Placental epithelial cell (primary cell): ENCODE data around the gene SP6. TPM values are rescaled to one million over a fixed set of nuclear protein-coding genes. Genes with fewer than 3 reads are reported as not detected.

Source experiments
- total RNA-seq: library from RNA; depleted of rRNA; stranded (reverse); fragments of >200 nt; gene quantifications from 2 replicates; pipeline ENCODE4 v1.2.3, GENCODE V29; 2012

The SP6 gene
- total RNA-seq = 1.8 and 2.7 TPM in 2 replicates

DNA sequence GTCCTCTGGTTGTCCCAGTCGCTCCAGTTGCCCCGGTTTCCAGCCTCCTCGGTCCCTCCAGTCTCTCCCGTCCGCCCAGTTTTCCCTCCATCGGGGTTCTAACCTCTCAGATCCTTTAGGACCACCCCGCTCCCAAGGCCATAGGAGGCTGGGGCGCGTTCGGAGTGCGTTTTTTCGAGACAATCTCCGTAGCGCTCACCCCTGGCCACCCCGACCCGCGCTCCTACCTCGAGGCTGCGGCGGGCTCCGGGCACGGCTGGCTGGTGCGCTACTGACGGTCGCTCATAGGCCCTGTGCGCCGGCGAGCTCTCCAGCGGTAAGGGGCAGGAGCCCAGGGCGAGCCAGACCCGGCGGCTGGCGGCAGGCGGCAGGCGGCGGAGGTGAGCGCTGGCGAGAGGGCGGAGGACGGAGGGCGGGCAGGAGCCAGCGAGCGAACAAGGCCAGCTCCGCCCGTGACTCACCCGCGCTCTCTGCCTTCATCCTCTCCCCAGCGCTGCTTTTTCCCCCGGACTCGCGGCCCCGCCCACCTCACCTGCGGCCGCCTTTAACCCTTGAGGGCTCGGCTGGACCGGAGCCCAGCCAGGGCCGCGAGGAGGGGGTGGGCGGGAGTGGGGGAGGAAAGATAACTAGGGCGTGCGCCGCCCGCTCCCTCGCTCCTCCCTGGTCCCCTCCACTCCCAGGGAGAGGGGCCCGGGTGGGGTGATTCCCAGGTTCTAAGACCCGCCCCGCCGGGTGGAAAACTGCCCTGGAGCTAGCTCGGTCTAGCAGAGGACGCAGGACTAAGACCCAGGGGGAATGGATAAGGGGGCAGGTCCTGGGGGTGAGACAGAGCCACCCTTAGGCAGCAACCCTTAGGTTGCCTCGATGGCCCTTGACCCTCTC lies at the start of gene SP6:
Gene SP6, minus strand, starts transcription at position 472 of the 882 bp plus-strand sequence. CDS start 2,734 bp downstream, outside the sequence.

DNA sequence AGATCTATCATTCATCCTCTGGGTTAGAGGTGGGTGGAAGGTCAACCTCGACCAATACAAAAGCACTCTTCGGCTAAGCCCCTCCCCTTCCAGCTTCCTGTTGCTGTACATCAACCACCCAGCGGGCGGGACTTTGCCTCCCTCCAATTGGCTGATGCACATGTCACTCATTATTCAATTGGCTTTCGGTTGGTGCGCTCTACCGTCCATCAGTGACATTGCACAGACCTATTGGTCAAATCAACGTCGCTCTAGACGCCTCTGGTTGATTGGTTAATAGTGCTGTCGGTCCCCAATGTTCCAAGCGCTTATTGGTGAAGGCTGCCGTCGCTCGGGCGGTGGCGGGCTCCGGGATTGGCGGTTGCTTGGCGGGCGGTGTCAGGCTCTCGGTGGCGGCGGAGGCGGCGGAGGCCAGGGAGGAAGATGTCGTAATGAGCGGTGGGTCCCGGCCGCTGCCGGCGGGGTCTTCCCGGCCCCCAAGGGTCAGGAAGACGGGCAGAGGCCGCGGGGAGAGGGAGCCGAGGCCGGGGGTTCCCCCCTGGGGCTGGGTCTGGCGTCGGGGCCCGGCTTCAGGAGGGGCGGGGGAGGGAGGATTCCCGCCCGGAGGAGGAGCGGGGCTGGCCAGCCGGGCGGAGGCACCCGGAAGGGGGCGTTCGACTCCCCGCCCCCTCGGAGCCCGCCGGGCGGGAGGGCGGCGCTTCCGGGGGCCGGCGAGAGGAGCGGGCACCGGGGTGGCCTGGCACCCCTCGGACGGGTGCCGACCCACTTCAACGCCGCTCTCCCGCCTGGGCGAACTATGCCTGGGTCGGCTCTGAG lies 45.1 kb upstream of the SP6 start, which contains the start of gene SP2:
Gene SP2, plus strand, starts transcription at position 381 of the 816 bp plus-strand sequence. Its CDS starts 51 bp downstream, at position 432.

DNA sequence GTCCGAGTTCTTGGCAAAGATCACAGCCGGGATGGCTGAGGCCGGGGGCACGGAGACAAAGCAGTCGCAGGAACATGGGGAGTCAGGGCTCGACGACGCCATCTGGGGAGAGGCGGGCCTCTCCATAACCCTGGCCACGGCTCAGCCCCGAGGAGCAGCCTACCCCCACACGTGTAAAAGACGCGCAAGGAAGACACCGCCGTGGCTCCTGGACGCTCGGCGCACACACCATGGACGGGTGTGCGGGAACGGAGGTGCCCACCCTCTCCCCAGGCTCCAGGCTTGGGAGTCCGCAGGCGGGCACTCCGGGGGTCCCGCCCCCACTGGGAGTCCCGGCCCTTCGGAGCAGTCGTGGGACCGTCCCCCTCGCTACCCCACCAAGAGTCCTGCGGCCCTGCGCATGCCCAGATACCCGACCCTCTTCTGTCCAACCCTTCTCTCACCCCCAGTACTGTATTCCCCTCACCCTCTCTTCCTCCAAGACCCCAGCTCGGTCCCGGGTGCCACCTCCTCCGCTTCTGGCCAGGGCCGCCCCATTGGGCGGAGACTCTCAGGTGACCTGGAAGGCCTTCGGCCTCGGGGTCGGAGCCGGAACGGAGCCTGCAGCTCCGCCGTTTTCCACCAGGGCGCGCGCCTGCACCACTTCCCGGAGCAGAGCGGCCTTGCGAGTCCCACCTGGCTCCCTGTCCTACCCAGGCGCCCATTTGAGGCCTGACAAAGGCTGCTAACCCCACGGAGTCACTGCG lies 10.0 kb downstream of the SP6 start, which contains the start of gene SCRN2:
Gene SCRN2, minus strand, starts transcription at position 532 of the 746 bp plus-strand sequence. Its CDS starts 430 bp downstream, at position 102.

DNA sequence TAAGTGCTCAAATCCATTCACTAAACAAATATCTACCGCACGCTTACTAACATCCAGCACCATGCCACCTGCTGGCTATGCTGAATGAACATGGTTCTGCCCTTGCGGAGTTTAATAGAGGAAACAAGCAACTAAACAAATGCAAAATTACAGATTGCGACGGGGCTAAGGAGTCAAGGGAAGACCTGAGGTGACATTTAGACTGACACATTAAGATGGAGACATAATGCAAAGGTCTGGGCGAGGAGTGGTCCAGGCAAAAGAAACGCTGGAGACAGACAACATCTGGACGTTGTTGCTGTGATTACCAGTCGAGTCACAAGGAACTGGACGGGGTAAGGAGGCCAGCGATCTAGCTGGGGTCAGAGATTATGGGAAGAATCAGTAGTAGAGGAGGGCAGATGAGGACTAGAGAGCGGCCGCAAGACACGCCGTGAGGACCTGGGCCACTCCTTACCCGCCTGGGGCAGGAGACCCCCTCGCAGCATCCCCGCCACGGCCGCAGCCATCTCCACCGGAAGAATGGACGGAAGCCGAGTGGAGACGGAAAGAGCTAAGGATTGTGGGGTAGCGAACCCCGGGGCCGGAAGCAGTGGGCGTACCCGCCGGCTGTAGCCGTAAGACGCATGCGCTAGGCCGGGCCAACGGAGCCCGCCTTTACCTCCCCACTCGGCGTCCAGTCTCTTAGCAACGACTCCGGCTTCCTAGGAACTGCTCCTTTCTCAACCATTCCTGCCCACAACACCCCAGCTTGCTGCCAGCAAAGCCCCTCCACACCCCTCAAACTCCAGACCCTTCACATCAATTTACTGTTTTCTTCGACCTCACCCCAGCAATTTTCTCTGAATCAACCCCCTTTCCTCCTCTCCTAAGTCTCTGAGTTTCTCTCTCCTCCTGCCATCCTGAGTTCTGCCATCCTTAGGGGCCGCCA lies 19.7 kb downstream of the SP6 start, which contains the start of the genes LRRC46 and MRPL10:
Gene LRRC46, plus strand, starts transcription at position 668 of the 931 bp plus-strand sequence. CDS start 320 bp downstream, outside the sequence.
Gene MRPL10, minus strand, starts transcription at position 539 of the 931 bp plus-strand sequence. Its CDS starts 30 bp downstream, at position 509.

DNA sequence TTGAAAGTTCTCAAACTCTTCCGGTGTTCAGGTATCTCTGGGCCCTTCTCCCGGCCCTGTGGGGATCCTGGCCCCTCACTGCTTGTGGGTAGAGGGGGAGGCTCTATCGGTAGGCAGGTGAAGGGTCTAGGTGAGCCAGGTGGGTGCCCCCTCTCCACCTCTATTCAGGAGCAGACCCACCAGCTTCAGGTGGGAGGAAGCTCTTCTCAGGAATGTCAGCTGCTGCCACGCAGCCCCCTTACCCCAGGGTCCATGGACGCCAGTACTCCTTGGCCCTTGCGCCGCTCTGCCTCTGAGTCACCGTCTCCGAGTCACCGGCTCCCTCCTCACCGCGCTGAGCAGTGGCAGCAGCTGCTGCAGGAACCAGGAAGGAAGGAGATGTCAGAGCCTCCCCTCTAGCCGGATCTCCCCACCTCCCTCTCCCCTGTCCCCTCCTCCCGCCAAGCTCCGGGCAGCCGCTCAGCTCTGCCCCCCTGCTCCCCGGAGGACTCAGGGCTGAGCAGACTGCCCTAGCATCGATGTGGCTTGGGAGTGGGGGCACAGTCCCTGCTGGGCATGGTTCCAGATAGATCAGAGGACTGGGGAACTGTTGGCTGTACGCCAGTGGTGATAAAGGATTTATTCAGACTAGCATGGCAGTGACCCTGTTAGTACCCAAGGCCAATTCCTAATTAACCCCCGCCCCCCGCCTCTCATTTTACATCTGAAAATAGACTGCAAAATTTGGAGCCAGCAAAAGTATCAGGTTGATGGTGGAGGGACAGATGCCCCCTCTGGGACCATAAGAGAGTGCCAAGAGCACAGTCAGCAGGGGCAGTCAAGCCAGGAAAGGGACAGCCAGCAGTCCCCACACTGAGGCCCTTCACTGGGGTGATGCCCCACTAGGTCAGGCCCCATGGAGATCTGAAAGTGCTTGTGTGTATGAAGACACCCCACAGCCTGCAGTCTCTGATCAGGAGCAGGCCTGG lies 29.3 kb downstream of the SP6 start, which contains the start of gene OSBPL7:
Gene OSBPL7, minus strand, starts transcription at position 371 of the 968 bp plus-strand sequence. CDS start 1,516 bp downstream, outside the sequence.

Other genes starting within 250 kb of the SP6 start
- 208 and 253 TPM in 2 replicates for gene KPNB1, start 201.2 kb downstream of the SP6 start, total RNA-seq
- gene TBKBP1, start 157.0 kb downstream of the SP6 start, total RNA-seq = 13.0 and 20.4 TPM in 2 replicates
- gene TBX21, start 117.9 kb downstream of the SP6 start, total RNA-seq = not detected in 2 replicates
- 20.4 and 31.0 TPM in 2 replicates for gene OSBPL7, start 29.4 kb downstream of the SP6 start, total RNA-seq
- gene MRPL10, start 19.6 kb downstream of the SP6 start, total RNA-seq = 42.5 and 56.5 TPM in 2 replicates
- not detected in 2 replicates for gene LRRC46, start 19.5 kb downstream of the SP6 start, total RNA-seq
- 42.1 and 51.8 TPM in 2 replicates for gene SCRN2, start 9.9 kb downstream of the SP6 start, total RNA-seq
- gene SP2, start 45.1 kb upstream of the SP6 start, total RNA-seq = 2.4 and 3.1 TPM in 2 replicates
- 14.1 and 36.0 TPM in 2 replicates for gene PNPO, start 90.4 kb upstream of the SP6 start, total RNA-seq
- gene PRR15L, start 106.7 kb upstream of the SP6 start, total RNA-seq = 0.39 TPM in 1 of 2 replicates, not detected in the other
- 60.7 and 82.1 TPM in 2 replicates for gene CDK5RAP3, start 120.0 kb upstream of the SP6 start, total RNA-seq
- 26.8 and 108 TPM in 2 replicates for gene COPZ2, start 186.6 kb upstream of the SP6 start, total RNA-seq
- 90.1 and 110 TPM in 2 replicates for gene NFE2L1, start 197.2 kb upstream of the SP6 start, total RNA-seq